ENCODE measurements around the gene RGS2. TPM values are rescaled to one million over a fixed set of nuclear protein-coding genes. Genes with fewer than 3 reads are reported as not detected.

The RGS2 gene
- total and polyA plus RNA-seq, 7 donors = 22.4 to 667 (median 366) TPM

- no peak for DNase-seq
- TF ChIP-seq POLR2A (IDR thresholded peaks at IDR 0.05) (no peak), POLR2AphosphoS5 (IDR thresholded peaks at IDR 0.05) (no peak), CTCF (IDR thresholded peaks at IDR 0.05) (no peak), EP300 (IDR thresholded peaks at IDR 0.05) (no peak)
- Histone ChIP-seq H3K9me3 (no peaks in the 10 kb centered on the region), H3K4me3 (no peak overlapping the region), H3K27ac (peak overlapping the region in 2 of 4 donors; percentile 25 to 45), H3K36me3 (no peaks in the 10 kb centered on the region), H3K27me3 (no peaks in the 10 kb centered on the region), H3K4me1 (peaks cover 0 to 27% (median 11%) of the 10 kb centered on the region in 4 donors)
- intact Hi-C loops (cut with DNase I) = no loop called here
Measured at GRCh38 chr1:192768463-192768862, 40.4 kb upstream of the RGS2 start.

- Histone ChIP-seq H3K36me3 (no peaks in the 10 kb centered on the region), H3K9me3 (no peaks in the 10 kb centered on the region), H3K4me3 (no peak overlapping the region), H3K4me1 (peaks cover 0 to 23% (median 9%) of the 10 kb centered on the region in 4 donors), H3K27ac (no peak overlapping the region), H3K27me3 (no peaks in the 10 kb centered on the region)
- TF ChIP-seq EP300 (IDR thresholded peaks at IDR 0.05) (no peak), POLR2A (IDR thresholded peaks at IDR 0.05) (no peak), CTCF (IDR thresholded peaks at IDR 0.05) (no peak), POLR2AphosphoS5 (IDR thresholded peaks at IDR 0.05) (no peak)
- intact Hi-C loops (cut with DNase I) = no loop called here
- 93 to 95% methylated on average over 4 of the region's 4 CpGs for WGBS, 2 donors
- DNase-seq = no peak
Measured at GRCh38 chr1:192771341-192771740, 37.5 kb upstream of the RGS2 start.

GRCh38 chr1:192775631-192776030 is 33.2 kb upstream of the RGS2 start:
- Histone ChIP-seq H3K9me3 (no peaks in the 10 kb centered on the region), H3K27me3 (no peaks in the 10 kb centered on the region), H3K4me1 (no peaks in the 10 kb centered on the region), H3K36me3 (no peaks in the 10 kb centered on the region), H3K4me3 (no peak overlapping the region), H3K27ac (no peak overlapping the region)
- TF ChIP-seq CTCF (IDR thresholded peaks at IDR 0.05) (no peak), POLR2A (IDR thresholded peaks at IDR 0.05) (no peak), EP300 (IDR thresholded peaks at IDR 0.05) (no peak)
- intact Hi-C loops (cut with DNase I) = no loop called here
- 47 to 69% methylated on average over 2 of the region's 2 CpGs for whole genome bisulfite sequencing, 2 donors
- DNase-seq = no peak

GRCh38 chr1:192776206-192776605 is 32.6 kb upstream of the RGS2 start:
- Histone ChIP-seq H3K9me3 (no peaks in the 10 kb centered on the region), H3K4me3 (no peak overlapping the region), H3K27ac (no peak overlapping the region), H3K36me3 (no peaks in the 10 kb centered on the region), H3K4me1 (no peaks in the 10 kb centered on the region), H3K27me3 (no peaks in the 10 kb centered on the region)
- 91 to 94% methylated on average over 4 of the region's 4 CpGs for WGBS, 2 donors
- no peak for DNase-seq
- TF ChIP-seq POLR2A (IDR thresholded peaks at IDR 0.05) (no peak), POLR2AphosphoS5 (IDR thresholded peaks at IDR 0.05) (no peak), CTCF (IDR thresholded peaks at IDR 0.05) (no peak), EP300 (IDR thresholded peaks at IDR 0.05) (no peak)
- intact Hi-C loops (cut with DNase I) = no loop called here

- H3K27me3 ChIP-seq = no peaks in the 10 kb centered on the region
- H3K9me3 ChIP-seq = no peaks in the 10 kb centered on the region
- H3K27ac ChIP-seq = no peak overlapping the region
- DNase-seq = no peak
- H3K4me3 ChIP-seq = no peak overlapping the region
- intact Hi-C loops (cut with DNase I) = no loop called here
- H3K36me3 ChIP-seq = no peaks in the 10 kb centered on the region
- H3K4me1 ChIP-seq = no peaks in the 10 kb centered on the region
- 51 to 77% methylated on average over 3 of the region's 3 CpGs for WGBS, 2 donors
- no peak for TF ChIP-seq CTCF (IDR thresholded peaks at IDR 0.05)
- TF ChIP-seq POLR2AphosphoS5 (IDR thresholded peaks at IDR 0.05) = no peak
- no peak for TF ChIP-seq POLR2A (IDR thresholded peaks at IDR 0.05)
- TF ChIP-seq EP300 (IDR thresholded peaks at IDR 0.05) = no peak
Measured at GRCh38 chr1:192776998-192777397, 31.8 kb upstream of the RGS2 start.

Data from sigmoid colon (tissue), 7 donors.